GM11168 (cell line): ENCODE data around the gene GPANK1.
"Not testable (repeated sequence)": the region's sequence is repeated elsewhere in the genome, so short reads cannot be mapped to it uniquely, and the experiment has no call there.

ENCODE experiments used
- in situ Hi-C: fragments of 300-500 bp; cut with MboI; formaldehyde crosslinking; loops from one replicate; pipeline ENCODE4 v1.12.0; 2022; ENCODE audit warnings: low sequenced_read_pairs; ENCODE audit not compliant: unreplicated experiment

GPANK1 gene

DNA sequence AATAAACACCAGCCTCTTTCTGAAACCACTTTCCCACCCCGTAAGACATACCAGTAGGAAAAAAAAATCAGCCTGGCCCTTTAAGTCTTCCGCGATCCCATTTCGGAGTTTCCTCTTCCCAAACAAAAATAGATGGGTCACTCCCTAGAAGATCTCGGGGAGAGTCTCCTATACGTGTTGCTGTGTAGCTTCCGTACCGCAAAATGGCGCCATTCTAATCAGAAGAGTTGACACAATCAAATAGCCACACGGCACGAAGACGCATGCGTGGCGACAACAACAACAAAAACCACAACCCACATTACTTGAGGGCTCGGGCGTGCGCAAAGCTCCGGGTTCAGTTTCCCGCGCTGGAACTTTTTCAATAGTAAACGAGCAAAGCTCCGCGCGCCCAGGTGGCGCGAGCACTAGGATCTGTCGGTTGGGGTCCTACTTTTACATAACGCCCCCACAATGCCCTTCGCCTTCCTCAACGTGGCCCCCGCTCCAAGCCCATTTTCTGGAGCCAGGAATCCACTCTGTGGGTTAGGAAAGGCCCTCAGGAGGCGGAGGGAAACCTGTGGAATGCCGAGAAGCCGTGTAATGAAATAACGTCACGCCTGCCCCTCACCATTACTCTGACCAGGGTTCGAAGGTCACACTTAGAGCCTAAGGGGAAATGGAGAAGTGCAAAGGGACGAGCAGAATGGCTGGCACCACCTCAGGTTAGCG is at the start of gene GPANK1:
TSS of gene GPANK1 (minus strand) at position 208 of the 711 bp plus-strand sequence. CDS start 519 bp downstream, outside the sequence.
- in situ Hi-C loops, result no loop called here

DNA sequence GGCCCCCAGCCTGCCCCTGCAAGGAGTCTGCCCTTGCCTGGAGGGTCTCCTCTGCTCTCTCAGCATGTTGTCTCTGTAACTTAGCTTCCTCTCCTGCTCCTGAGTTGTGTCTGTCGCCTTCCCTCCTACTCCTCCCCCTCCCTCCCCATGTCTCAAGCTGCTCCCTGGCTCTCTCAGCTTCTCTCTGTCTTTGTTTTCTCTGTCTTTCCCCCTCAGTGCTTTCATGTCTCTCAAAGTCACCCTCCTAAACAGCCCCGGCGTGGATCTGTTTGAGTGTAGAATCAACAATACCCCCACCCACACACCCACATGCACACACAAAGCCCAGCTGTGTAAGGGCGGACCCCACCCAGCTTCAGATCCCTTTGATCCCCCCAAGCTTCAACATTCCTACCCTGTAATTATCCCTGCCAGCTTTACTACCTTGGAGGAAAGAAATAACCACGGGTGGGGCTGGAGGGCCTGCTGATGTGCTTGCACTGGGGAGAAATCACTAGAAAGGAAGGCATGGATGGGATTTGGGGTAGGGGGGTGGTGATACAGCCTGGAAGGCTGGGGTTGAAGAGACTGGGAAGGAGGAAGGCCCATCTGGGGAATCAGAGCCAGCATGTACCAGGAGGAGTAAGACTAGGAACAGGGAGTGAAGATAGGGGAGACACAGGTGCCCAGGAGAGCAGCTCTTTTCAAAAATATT is 49.3 kb upstream of the GPANK1 start:
- in situ Hi-C loops, result no loop called here

DNA sequence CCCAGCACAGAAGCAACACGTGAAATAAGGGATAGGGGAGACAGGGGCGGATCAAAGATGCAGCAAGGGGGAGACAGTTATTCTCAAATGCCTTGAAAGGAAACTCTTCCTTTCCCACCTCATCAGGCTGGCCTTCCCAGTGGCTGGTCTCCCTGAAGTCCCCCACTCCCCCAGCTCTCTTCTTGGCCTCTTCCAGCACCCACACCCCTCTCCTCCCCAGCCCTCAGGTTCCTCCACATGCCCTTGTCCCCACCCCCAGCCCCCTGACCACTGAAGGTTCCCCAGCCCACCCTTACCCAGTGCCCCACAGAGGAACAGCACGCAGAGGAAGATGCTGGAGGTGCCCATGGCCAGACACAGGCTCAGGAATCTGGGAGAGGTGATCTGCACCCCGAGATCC is 48.7 kb upstream of the GPANK1 start:
- in situ Hi-C loops, result no loop called here

DNA sequence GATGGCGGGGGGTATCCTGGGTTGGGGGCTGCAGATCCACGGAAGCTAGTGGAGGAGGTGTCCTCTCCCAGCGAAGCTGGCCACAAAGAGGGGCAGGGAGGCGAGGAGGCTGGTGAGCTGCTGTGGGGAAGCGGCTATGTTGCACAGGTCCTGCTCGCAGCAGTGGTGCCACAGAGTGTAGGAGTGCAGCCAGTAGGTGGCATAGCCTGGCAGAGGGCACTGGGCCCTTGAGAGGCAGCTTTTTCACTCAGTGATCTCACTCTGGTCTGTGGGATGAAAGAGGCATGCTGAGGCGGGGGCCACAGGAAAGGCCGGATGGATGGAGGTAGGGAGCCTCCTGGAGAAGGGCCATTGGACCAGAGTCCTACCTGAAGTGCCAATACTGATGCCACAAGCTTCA is 47.5 kb upstream of the GPANK1 start:
- in situ Hi-C loops, result no loop called here

DNA sequence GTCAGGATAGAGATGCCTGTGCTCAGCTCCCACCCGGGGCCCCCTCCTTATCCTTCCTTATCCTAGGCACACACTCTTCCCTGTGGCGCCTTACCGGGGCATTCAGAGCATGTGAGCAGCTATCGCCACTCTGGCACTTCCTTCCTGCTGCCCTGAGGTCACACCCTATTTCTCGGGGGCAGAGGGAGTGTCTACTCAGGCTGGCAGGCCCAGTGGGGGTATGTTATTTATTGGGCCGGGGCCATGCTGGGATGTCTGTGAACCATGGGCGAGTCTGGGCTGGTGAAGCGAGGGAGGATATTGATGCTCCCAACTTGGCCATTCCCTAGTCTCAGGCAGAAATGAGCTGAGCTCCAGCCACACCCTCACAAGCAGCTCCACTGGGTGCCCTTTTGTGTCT is 46.4 kb upstream of the GPANK1 start:
- in situ Hi-C loops, result no loop called here

DNA sequence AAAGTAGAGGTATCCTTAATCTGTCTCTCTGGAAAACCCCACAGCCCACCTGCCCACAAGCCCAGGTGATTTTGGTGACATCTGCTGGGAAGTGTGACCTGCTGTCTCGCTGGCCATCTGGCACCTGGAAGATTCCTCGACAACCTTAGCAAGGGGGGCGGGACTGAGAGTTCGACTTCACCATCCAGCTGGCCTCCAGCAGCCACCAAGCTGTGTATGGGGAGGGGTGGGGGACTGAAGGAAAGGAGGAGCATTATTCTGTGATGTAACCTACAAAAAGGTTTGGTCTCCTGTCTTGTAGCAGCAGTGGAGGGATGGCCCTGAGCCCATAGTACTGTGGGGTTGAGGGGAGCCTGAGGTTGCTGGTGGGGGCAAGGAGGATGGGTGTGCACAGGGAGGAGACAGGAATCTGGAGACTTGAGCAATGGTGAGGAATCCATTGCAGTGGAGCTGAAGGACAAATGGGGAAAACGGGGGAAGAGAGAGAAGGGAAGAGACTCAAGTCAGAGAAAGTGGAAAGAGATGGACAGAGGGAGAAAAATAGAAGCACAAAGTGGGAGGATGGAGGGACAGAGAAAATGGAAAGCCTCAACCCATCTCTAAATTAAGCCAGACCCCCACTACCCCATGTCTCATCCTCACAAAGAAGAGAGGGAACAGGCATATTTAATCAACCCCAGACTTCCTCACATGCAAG is 45.9 kb upstream of the GPANK1 start:
- in situ Hi-C loops, result no loop called here

DNA sequence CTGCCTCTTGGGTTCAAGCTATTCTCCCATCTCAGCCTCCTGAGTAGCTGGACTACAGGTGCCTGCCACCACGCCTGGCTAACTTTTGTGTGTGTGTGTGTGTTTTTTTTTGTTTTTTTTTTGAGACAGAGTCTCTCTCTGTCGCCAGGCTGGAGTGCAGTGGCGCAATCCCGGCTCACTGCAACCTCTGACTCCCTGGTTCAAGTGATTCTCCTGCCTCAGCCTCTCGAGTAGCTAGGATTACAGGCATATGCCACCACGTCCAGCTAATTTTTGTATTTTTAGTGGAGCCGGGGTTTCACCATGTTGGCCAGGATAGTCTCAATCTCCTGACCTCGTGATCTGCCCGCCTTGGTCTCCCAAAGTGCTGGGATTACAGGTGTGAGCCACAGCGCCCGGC is 44.4 kb upstream of the GPANK1 start:
- in situ Hi-C loops, result not testable (repeated sequence)

DNA sequence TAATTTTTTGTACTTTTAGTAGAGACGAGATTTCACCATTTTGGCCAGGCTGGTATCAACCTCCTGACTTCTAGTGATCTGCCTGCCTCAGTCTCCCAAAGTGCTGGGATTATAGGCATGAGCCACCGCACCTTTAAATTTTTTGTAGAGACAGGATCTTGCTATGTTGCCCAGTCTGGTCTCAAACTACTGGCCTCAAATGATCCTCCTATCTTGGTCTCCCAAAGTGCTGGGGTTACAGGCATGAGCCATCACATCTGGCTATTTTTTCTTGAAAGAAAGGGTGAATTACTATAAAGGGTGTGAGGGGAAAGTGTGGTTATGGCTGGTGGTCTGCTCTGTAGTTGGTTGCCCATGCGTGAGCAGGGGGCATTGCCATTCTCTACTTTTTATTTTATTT is 43.4 kb upstream of the GPANK1 start:
- in situ Hi-C loops, result no loop called here

DNA sequence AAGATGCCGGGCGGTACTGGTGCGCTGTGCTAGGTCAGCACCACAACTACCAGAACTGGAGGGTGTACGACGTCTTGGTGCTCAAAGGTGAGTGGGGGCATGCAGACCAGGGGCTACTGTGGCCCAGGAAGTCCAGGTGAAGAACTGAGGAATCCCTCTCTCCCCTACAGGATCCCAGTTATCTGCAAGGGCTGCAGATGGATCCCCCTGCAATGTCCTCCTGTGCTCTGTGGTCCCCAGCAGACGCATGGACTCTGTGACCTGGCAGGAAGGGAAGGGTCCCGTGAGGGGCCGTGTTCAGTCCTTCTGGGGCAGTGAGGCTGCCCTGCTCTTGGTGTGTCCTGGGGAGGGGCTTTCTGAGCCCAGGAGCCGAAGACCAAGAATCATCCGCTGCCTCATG is 42.9 kb upstream of the GPANK1 start:
- in situ Hi-C loops, result no loop called here

DNA sequence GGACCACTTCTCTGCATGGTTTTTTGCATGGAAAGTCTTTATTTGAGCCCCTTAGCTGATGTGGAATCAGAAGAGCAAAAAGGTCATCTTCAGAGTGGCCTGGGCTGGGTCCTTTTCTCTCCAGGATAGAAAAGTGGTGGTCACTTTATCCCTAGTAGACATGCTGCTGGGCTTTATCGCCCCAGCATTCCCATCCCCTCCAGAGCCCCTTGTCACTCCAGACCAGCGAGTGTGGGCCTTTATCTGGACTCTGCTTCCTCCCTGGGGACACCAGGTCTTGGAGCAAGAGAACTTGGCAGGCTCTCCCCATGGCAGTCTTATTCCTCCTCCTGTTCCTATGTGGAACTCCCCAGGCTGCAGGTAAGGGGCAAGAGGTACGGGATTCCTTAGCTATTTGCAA is 41.8 kb upstream of the GPANK1 start, which contains the start of gene LY6G6F:
TSS of gene LY6G6F (plus strand) at position 268 of the 400 bp plus-strand sequence. CDS start at position 309, 41 bp downstream.
- in situ Hi-C loops, result no loop called here

DNA sequence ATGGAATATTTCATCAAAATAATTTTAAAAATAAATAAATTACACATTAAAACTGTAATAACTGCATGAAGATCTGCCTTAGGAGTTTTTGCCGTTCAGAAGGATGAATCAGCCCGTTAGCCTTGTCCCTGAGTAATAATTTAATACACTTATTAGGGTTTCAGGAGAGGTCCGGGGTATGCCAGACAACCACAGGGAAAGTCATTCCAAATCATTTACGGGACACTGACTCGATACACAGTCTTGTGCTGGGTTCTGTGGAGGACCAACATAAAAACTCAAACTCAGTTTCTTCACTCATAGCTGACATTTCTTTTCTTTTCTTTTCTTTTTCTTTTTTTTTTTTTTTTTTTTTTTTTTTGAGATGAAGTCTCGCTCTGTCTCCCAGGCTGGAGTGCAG is 41.1 kb upstream of the GPANK1 start:
- in situ Hi-C loops, result no loop called here

DNA sequence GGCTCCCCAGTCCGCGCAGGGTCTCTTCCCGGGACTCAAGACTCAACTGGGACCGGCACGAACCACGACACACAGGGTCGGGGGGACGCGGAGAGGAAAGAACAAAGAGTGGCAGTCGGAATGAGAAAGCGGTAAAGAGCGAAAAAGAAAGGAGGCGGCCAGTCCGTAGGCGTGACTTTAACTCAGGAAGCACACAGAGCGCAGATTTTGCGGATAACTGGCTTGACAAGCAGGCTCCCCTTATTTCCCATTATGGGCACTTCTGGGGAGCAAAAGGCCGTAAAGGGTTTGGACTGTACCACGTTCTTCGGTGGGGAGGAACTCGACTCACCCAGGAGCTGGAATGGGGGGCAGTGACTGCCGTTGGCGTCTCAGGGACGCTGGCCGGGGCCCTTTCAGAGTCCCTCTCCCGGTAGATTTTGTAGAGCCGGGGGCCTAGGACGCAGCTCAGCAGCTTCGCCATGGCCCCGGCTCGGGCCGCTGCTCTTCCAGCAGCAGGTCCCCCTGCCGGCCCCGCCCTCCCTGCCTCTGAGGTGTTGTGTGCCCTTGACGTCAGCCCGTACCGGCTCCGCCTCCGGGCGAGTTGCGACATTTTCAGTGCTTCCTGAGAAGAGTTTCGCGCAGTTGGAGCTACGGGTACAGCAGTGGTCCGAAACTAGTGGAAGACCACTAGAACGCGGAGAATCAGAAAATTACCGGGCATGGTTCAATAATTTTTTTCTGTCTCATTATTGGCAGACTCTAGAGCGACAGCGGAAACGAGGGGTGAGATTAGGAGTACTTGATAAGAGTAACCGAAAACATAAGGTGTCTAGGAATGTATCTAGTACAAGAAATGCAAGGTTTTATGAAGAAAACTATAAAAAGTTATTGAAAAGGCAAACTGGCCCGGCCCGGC is 38.3 kb upstream of the GPANK1 start, which contains the start of gene ABHD16A:
TSS of gene ABHD16A (minus strand) at position 506 of the 898 bp plus-strand sequence. CDS start at position 463, 43 bp downstream.
- in situ Hi-C loops, result no loop called here

DNA sequence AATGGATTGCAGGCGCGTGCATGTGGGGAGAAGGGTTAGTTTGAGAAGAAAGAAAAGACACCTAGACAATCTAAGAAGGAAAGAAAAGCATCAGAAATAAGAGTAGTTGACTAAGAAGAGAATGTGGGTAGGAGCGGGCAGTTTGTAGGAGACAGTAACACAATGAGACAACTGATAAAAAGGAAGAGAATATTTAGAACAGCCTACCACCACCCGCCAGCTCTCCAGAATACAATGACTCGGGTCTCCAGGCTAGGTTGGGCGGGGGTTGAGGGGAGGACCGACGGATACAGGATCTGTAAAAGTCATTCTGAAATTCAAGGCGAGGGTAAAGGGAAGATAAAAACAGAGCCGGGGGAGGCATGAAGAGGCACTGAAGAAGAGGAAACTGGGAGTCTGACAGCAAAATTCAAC is 37.6 kb upstream of the GPANK1 start:
- in situ Hi-C loops, result no loop called here

DNA sequence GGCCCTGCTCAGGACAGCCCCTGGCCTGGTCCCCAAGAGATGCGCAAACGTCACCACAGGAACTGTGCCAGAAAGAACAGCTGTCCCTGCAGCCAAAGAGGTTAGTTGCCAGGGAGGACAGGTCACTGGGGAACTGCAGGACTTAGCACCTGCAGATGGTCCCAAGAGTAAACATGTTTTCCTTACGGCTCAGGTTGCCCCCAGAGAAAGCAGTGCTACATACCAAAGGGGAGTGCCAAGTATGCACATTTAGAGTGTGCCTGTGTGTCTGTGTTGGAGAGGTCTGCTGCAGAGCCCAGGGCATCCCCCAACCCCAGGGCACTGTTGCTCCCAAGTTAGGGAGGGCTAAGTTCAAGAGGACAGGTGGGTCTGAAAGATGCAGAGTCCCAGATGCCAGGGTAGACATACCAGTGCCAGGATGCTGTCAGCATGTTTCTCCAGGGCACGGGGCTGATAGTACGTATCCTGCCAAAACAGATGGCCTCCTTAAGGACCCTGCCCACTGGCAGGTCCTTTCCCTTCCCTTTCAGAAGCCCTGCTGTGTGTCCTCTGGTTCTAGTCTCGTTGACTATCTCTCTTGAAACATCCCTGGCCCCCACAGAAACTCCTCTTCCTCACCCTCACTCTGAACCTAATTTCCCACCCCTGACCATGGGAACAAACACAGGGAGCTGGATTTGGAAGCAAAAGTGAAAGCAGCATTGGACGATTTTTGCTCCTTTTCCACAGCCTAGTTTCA is 37.0 kb upstream of the GPANK1 start:
- in situ Hi-C loops, result no loop called here

DNA sequence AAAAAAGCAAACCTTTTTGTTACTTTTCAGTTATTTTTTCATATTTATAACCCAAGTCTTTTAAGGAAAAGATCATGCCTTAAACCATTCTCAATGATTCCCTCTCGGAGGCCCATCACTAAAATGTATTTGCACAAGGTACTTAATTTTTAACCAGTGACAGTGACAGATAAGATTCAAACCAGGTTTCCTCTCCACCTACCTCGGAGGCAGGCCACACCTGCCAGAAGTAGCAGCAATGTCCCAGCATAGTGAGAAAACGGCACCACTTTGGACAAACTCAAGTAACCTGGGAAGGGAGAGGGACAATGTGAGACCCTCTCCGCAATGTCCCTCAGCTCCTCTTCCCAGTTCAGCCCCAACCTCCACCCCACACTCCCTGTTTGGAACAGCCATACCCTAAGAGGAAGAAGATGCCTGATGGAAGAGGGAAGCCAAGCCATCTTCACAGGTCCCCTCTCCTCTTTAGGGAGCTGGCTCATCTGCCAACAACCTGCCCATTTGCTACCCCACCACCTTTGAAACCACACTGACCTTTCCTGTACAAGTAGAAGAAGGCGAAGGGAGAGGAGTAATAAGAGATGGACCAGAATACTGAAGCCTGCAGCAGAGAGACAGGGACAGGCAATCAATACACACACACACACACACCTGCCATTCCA is 36.1 kb upstream of the GPANK1 start:
- in situ Hi-C loops, result no loop called here

DNA sequence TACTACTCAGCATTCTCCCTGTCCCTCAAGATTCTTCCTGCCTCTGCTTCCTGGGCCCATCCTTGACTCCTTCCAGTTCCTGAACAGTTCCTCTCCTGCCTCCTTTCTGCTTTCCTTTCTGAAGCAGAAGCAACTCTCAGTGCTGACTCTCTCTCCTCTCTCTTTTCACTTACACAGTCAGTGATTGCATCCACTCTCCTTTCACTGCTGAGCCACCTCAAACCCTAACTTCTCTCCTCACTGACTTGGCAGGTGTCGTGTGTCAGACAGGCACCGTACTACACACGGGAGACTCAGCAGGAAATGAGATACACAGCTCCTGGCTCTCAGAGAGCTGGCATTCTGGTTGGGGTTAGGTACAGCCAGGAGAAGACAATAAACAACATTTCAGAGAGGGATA is 32.8 kb upstream of the GPANK1 start:
- in situ Hi-C loops, result no loop called here

DNA sequence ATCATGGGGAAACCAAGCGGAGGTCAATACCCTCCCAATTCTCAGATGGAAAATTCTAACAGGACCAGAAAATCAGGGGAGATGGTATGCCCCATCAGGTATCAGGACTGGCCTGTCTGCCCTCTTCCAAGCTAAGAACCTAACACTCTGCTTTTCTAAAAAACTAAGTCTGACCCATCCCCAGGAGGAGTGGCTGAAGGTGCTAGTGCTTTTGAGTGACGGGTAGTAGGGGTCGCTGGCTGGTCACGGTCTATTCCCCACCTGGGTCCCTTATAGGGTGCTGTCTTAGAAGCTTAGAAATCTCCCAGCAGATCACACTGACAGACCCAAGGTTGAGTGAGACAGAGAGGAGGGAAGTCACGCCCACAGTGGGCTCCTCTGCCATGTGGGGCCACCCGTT is 28.7 kb upstream of the GPANK1 start:
- in situ Hi-C loops, result no loop called here

DNA sequence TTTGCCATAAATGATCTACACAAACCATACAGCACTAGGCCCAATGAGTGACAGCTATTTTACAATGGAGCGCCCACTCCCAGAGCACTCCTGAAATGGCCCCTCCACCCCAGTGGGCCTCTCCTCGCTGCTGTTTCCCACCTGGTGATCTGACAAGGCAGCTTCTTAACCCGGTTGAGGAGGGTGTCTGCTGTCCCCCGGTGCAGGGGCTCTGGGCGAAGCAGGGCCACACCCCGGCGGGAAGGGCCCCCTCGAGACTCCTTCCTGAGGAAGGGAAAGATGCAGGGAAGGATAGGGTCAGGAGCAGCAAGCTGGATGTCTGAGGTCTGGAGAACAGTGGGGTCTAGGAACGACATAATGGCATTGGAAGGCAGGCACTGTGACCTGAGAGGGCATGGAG is 28.1 kb upstream of the GPANK1 start:
- in situ Hi-C loops, result no loop called here

DNA sequence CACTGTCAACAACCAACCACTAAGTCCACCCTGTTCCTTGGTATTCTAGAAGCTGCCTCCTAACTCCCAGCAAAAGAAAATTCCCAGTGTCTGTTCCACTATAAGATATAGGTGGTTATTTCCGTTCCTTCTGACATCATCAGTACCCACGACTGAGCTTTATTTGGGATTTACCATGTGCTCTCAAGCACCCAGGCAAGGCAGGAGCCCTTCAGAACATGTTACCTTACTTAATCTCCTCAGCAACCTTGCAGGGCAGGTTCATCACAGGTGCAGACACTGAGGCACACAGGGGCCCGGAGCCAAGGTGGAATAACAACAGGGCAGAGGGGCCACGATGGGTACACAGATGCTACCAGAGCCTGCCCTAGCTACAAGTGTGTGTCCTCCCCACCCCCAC is 27.6 kb upstream of the GPANK1 start:
- in situ Hi-C loops, result no loop called here
